ENCODE measurements around the gene PNPLA2. TPM values are rescaled to one million over a fixed set of nuclear protein-coding genes. Genes with fewer than 3 reads are reported as not detected.

PNPLA2 gene
- total and polyA plus RNA-seq, 2 donors (not counting 1 experiment from before 2014, with no cell fraction given) = 16.2 to 33.9 TPM

- Histone ChIP-seq H3K27me3 (ENCODE audit: control insufficient read depth, insufficient read depth, low read length) (no peaks in the 10 kb centered on the region), H3K4me2 (ENCODE audit: extremely low read depth, insufficient read depth, low read length) (peak overlapping the region; percentile 93), H3K79me2 (ENCODE audit: control insufficient read depth, insufficient read depth, low read length) (peaks cover 45% of the 10 kb centered on the region), H3K4me1 (ENCODE audit: control insufficient read depth, extremely low read depth, insufficient read depth, low read length) (peaks cover 39% of the 10 kb centered on the region), H2AFZ (ENCODE audit: low read length) (no peak overlapping the region), H4K20me1 (ENCODE audit: control insufficient read depth, extremely low read depth, insufficient read depth, low read length) (no peaks in the 10 kb centered on the region), H3K27ac (ENCODE audit: insufficient read depth, low read length) (peak overlapping the region; percentile 88), H3K4me3 (replicated peaks in 1 of 4; ENCODE audit: control extremely low read depth in 1 of 4, insufficient read depth in 1 of 4, low read depth in 3 of 4, low read length in 4 of 4) (peak overlapping the region; percentile 75 to 83 (median 78)), H3K9ac (ENCODE audit: insufficient read depth, low read length) (peak overlapping the region; percentile 74), H3K9me3 (ENCODE audit: control insufficient read depth, insufficient read depth, low read depth, low read length) (no peaks in the 10 kb centered on the region), H3K36me3 (ENCODE audit: control insufficient read depth, insufficient read depth, low read length) (peaks cover 26% of the 10 kb centered on the region)
- TF ChIP-seq CTCF (conservative IDR thresholded peaks at IDR 0.05 in 1 of 2, IDR thresholded peaks at IDR 0.05 in 1 of 2; ENCODE audit: low read depth in 1 of 2, low read length in 2 of 2) (no peak), EZH2 (IDR thresholded peaks at IDR 0.05; ENCODE audit: low read length, missing control alignments) (no peak)
- peak in 1 of 2 donors; percentile 40 for DNase-seq (ENCODE audit: low read depth in 2 of 2)
Observed at GRCh38 chr11:833849-834311, 15.2 kb downstream of the PNPLA2 start.

- Histone ChIP-seq H4K20me1 (ENCODE audit: control insufficient read depth, extremely low read depth, insufficient read depth, low read length) (no peaks in the 10 kb centered on the region), H3K4me3 (replicated peaks in 1 of 4; ENCODE audit: control extremely low read depth in 1 of 4, insufficient read depth in 1 of 4, low read depth in 3 of 4, low read length in 4 of 4) (peak overlapping the region in 3 of 4 experiments; percentile 37 to 83 (median 80)), H3K4me1 (ENCODE audit: control insufficient read depth, extremely low read depth, insufficient read depth, low read length) (peaks cover 33% of the 10 kb centered on the region), H2AFZ (ENCODE audit: low read length) (no peak overlapping the region), H3K4me2 (ENCODE audit: extremely low read depth, insufficient read depth, low read length) (peak overlapping the region; percentile 87), H3K27ac (ENCODE audit: insufficient read depth, low read length) (peak overlapping the region; percentile 88), H3K9ac (ENCODE audit: insufficient read depth, low read length) (peak overlapping the region; percentile 53), H3K9me3 (ENCODE audit: control insufficient read depth, insufficient read depth, low read depth, low read length) (no peaks in the 10 kb centered on the region), H3K27me3 (ENCODE audit: control insufficient read depth, insufficient read depth, low read length) (no peaks in the 10 kb centered on the region), H3K79me2 (ENCODE audit: control insufficient read depth, insufficient read depth, low read length) (peaks cover 51% of the 10 kb centered on the region), H3K36me3 (ENCODE audit: control insufficient read depth, insufficient read depth, low read length) (peaks cover 33% of the 10 kb centered on the region)
- DNase-seq (ENCODE audit: low read depth in 2 of 2) = peak; percentile 64 to 83
- no peak for TF ChIP-seq CTCF (conservative IDR thresholded peaks at IDR 0.05 in 1 of 2, IDR thresholded peaks at IDR 0.05 in 1 of 2; ENCODE audit: low read depth in 1 of 2, low read length in 2 of 2)
- TF ChIP-seq EZH2 (IDR thresholded peaks at IDR 0.05; ENCODE audit: low read length, missing control alignments) = no peak
Observed at GRCh38 chr11:834371-835316, 15.9 kb downstream of the PNPLA2 start.

- H3K4me1 ChIP-seq (ENCODE audit: control insufficient read depth, extremely low read depth, insufficient read depth, low read length) = peaks cover 38% of the 10 kb centered on the region
- no peak for DNase-seq (ENCODE audit: low read depth in 2 of 2)
- no peak overlapping the region for H2AFZ ChIP-seq (ENCODE audit: low read length)
- no peaks in the 10 kb centered on the region for H3K27me3 ChIP-seq (ENCODE audit: control insufficient read depth, insufficient read depth, low read length)
- H3K36me3 ChIP-seq (ENCODE audit: control insufficient read depth, insufficient read depth, low read length) = peaks cover 45% of the 10 kb centered on the region
- no peak overlapping the region for H3K4me3 ChIP-seq (replicated peaks in 1 of 4; ENCODE audit: control extremely low read depth in 1 of 4, insufficient read depth in 1 of 4, low read depth in 3 of 4, low read length in 4 of 4)
- no peak overlapping the region for H3K9ac ChIP-seq (ENCODE audit: insufficient read depth, low read length)
- no peak overlapping the region for H3K27ac ChIP-seq (ENCODE audit: insufficient read depth, low read length)
- no peak for TF ChIP-seq EZH2 (IDR thresholded peaks at IDR 0.05; ENCODE audit: low read length, missing control alignments)
- TF ChIP-seq CTCF (conservative IDR thresholded peaks at IDR 0.05 in 1 of 2, IDR thresholded peaks at IDR 0.05 in 1 of 2; ENCODE audit: low read depth in 1 of 2, low read length in 2 of 2) = no peak
- H4K20me1 ChIP-seq (ENCODE audit: control insufficient read depth, extremely low read depth, insufficient read depth, low read length) = peaks cover 3% of the 10 kb centered on the region
- H3K9me3 ChIP-seq (ENCODE audit: control insufficient read depth, insufficient read depth, low read depth, low read length) = no peaks in the 10 kb centered on the region
- peaks cover 68% of the 10 kb centered on the region for H3K79me2 ChIP-seq (ENCODE audit: control insufficient read depth, insufficient read depth, low read length)
- no peak overlapping the region for H3K4me2 ChIP-seq (ENCODE audit: extremely low read depth, insufficient read depth, low read length)
Observed at GRCh38 chr11:836274-836673, 17.6 kb downstream of the PNPLA2 start.
